Endodermal cell (in vitro differentiated cells): ENCODE results near the gene RPGRIP1L. TPM values are rescaled to one million over a fixed set of nuclear protein-coding genes. Genes with fewer than 3 reads are reported as not detected.
A peak's percentile ranks its signal among the peaks of the same experiment; 100 is the strongest.

ENCODE experiments used
- DNase-seq: peaks from one replicate; pipeline ENCODE4 v3.0.0-alpha.2; 2017
- H3K27ac ChIP-seq: 2 replicates; pipeline ENCODE4 v1.5.1; 2013; ENCODE audit warnings: mild to moderate bottlenecking, low read depth, low read length, moderate library complexity
- H3K27me3 ChIP-seq: 2 replicates; pipeline ENCODE4 v1.6.1; 2013; ENCODE audit warnings: mild to moderate bottlenecking, low read length, moderate library complexity; ENCODE audit not compliant: insufficient read depth, control insufficient read depth, poor library complexity, severe bottlenecking
- H3K36me3 ChIP-seq: 2 replicates; pipeline ENCODE4 v1.7.0; 2013; ENCODE audit warnings: mild to moderate bottlenecking, low read length, moderate library complexity; ENCODE audit not compliant: control insufficient read depth, insufficient read depth
- H3K4me1 ChIP-seq: one replicate; pipeline ENCODE4 v1.7.0; 2013; ENCODE audit warnings: low read length; ENCODE audit not compliant: control insufficient read depth, insufficient read depth
- H3K4me3 ChIP-seq: 2 replicates; pipeline ENCODE4 v1.5.1; 2013; ENCODE audit warnings: mild to moderate bottlenecking, low read length, moderate library complexity
- H3K9ac ChIP-seq: 2 replicates; pipeline ENCODE4 v1.6.1; 2013; ENCODE audit warnings: mild to moderate bottlenecking, low read length, moderate library complexity; ENCODE audit not compliant: poor library complexity, severe bottlenecking; ENCODE audit errors: extremely low read depth
- H3K9me3 ChIP-seq: 2 replicates; pipeline ENCODE4 v1.6.1; 2013; ENCODE audit warnings: mild to moderate bottlenecking, low read length, moderate library complexity; ENCODE audit not compliant: control insufficient read depth
- H3K27ac Mint-ChIP-seq: 2 replicates; pipeline ENCODE4 v1.8.0; 2020; ENCODE audit warnings: mixed read lengths
- H3K27me3 Mint-ChIP-seq: 2 replicates; pipeline ENCODE4 v1.8.0; 2021; ENCODE audit warnings: mild to moderate bottlenecking, mixed read lengths; ENCODE audit not compliant: insufficient read depth
- H3K36me3 Mint-ChIP-seq: 2 replicates; pipeline ENCODE4 v1.8.0; 2020; ENCODE audit warnings: low read depth, mixed read lengths
- H3K4me1 Mint-ChIP-seq: 2 replicates; pipeline ENCODE4 v1.8.0; 2020; ENCODE audit warnings: mixed read lengths
- H3K4me3 Mint-ChIP-seq: 2 replicates; pipeline ENCODE4 v1.8.0; 2020; ENCODE audit warnings: mild to moderate bottlenecking, moderate library complexity, mixed read lengths
- H3K9me3 Mint-ChIP-seq: 2 replicates; pipeline ENCODE4 v1.8.0; 2020; ENCODE audit warnings: mild to moderate bottlenecking, mixed read lengths
- CTCF ChIP-seq: fragments of 200-600 bp; sonication (generic); conservative IDR thresholded peaks from 2 replicates; pipeline ENCODE4 v1.5.0; 2021; ENCODE audit warnings: antibody characterized with exemption, mild to moderate bottlenecking
- WGBS, 2 experiments: methylation state at CpG; one replicate each; pipeline versions ENCODE4 v1.1.5 to v1.1.7; 2013; ENCODE audit warnings: missing lambda C conversion rate in 2 of 2, mixed read lengths in 1 of 2; ENCODE audit not compliant: insufficient coverage in 1 of 2, insufficient read length in 1 of 2; 5-methylcytosine and 5-hydroxymethylcytosine counted together
- total RNA-seq, 2 donors: library from RNA; stranded (reverse); fragmentation: NEBNext Ultra II Directional in 1 of 2; extraction: Animal tissue kit (Norgen Biotek cat#: 25700) in 1 of 2; gene quantifications; 2 replicates in 1 of 2; 3 replicates in 1 of 2; pipeline ENCODE4 v1.2.1, GENCODE V29; 2021

RPGRIP1L gene
- total RNA-seq, 2 donors from 2014 or later = 15.9 to 19.8 TPM

DNA sequence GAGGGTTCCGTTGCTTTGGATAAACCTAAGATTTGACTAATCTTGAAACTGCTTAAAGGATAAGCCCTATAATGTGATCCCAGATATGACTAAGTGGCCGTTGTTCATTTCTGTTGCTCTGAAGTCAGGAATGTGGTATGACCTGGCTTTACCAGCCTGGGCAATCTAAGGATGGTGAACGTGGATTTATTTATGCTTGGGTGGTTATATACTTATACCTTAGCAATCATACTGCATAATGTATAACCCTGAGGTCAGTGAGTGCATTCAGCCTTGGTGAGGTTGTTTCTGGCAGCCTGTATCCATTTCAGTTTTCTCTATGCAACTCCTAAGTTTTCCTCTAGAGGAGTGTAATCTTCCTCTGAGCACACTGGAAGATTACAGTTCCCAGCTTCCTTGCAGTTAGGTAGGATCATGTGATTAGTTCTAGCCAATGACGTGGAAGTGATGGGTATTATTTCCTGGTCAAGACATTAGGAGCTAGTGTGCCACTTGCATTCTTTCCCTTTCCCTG, 42.2 kb upstream of the RPGRIP1L start:
- Mint-ChIP-seq H3K4me3 (no peak overlapping the region), H3K27me3 (no peaks in the 10 kb centered on the region), H3K4me1 (peaks cover 20% of the 10 kb centered on the region), H3K36me3 (peaks cover 2% of the 10 kb centered on the region), H3K27ac (no peak overlapping the region), H3K9me3 (no peaks in the 10 kb centered on the region)
- WGBS, 2 experiments = 79 to 100% methylated on average over 2 to 3 of the region's 4 CpGs
- TF ChIP-seq CTCF = peak; percentile 49
- DNase-seq = no peak
- Histone ChIP-seq H3K27me3 (no peaks in the 10 kb centered on the region), H3K4me3 (no peak overlapping the region), H3K36me3 (no peaks in the 10 kb centered on the region), H3K9me3 (peaks cover 14% of the 10 kb centered on the region), H3K4me1 (no peaks in the 10 kb centered on the region), H3K27ac (no peak overlapping the region), H3K9ac (no peak overlapping the region)

DNA sequence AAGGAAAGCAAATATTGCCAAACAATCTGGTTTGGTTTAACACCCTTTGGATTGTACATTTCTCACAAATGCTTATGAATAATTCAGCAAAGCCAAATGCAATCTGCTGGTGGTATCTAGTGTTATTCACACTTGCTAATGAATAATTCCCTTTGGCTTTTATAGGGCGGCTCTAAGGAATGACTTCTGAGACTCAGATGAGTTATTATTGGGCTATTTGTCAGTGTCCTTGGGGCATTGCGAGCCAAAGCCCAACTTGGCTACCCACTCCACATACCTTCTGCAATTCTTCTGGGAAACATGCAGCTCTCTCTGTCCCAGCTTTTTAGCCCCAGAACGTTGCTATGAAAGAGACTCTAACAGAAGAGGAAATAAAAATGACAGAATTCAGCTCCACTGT, 41.4 kb upstream of the RPGRIP1L start:
- no peaks in the 10 kb centered on the region for H3K27me3 ChIP-seq
- H3K27ac Mint-ChIP-seq = peak overlapping the region; percentile 62
- H3K4me1 ChIP-seq = no peaks in the 10 kb centered on the region
- H3K9me3 ChIP-seq = peaks cover 14% of the 10 kb centered on the region
- TF ChIP-seq CTCF = no peak
- no peak overlapping the region for H3K9ac ChIP-seq
- no peak overlapping the region for H3K27ac ChIP-seq
- no peaks in the 10 kb centered on the region for H3K9me3 Mint-ChIP-seq
- H3K4me1 Mint-ChIP-seq = peaks cover 20% of the 10 kb centered on the region
- no peaks in the 10 kb centered on the region for H3K36me3 ChIP-seq
- H3K27me3 Mint-ChIP-seq = no peaks in the 10 kb centered on the region
- 81 to 86% methylated on average over 3 of the region's 3 CpGs for WGBS, 2 experiments
- no peak overlapping the region for H3K4me3 Mint-ChIP-seq
- peaks cover 2% of the 10 kb centered on the region for H3K36me3 Mint-ChIP-seq
- no peak overlapping the region for H3K4me3 ChIP-seq
- DNase-seq = no peak

DNA sequence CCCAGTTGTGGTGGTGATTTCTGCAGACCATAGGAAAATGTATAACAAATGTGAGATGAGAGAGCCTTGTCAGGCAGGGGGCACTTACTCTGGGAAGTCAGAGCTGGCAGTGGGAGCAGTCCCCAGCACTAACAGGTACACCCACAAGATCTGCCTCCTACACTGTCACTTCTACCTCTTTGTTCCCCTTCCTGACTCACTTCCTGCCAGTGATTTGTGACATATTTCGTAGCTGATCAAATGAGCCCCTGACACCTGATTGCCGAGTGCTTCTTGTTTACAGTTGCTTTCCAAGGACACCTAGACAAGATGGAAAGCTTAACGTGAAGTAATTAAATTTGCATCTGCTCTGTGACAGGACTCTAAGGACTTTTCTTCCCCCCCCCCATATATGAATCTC, 40.8 kb upstream of the RPGRIP1L start:
- H3K27ac Mint-ChIP-seq = peak overlapping the region; percentile 4
- 71 to 83% methylated on average over 1 to 3 of the region's 3 CpGs for WGBS, 2 experiments

More for the DNA sequence above, 40.8 kb upstream of the RPGRIP1L start:
- Histone ChIP-seq H3K36me3 (no peaks in the 10 kb centered on the region), H3K27me3 (no peaks in the 10 kb centered on the region), H3K9me3 (peaks cover 14% of the 10 kb centered on the region), H3K4me3 (no peak overlapping the region), H3K27ac (no peak overlapping the region), H3K9ac (no peak overlapping the region), H3K4me1 (no peaks in the 10 kb centered on the region)
- Mint-ChIP-seq H3K9me3 (no peaks in the 10 kb centered on the region), H3K36me3 (peaks cover 2% of the 10 kb centered on the region), H3K4me1 (peaks cover 20% of the 10 kb centered on the region), H3K4me3 (no peak overlapping the region), H3K27me3 (no peaks in the 10 kb centered on the region)
- TF ChIP-seq CTCF = no peak
- peak; percentile 62 for DNase-seq
